GM12878 (cell line): ENCODE data around the gene SLC30A7.
"Not testable (repeated sequence)": the region's sequence is repeated elsewhere in the genome, so short reads cannot be mapped to it uniquely, and the experiment has no call there.

Experiments used
- POLR2AphosphoS5 ChIP-seq: IDR thresholded peaks from 2 replicates; pipeline ENCODE4 v1.6.1; 2011; ENCODE audit warnings: mild to moderate bottlenecking, low read length, inconsistent platforms
- TF ChIP-seq, protein P1 (sequence below): IDR thresholded peaks from 2 replicates; pipeline ENCODE4 v1.6.1; 2011; ENCODE audit warnings: low read depth, low read length, improper control_type of control experiment, borderline replicate concordance
- TF ChIP-seq, protein P2 (sequence below): fragments of 450-650 bp; IDR thresholded peaks from 2 replicates; pipeline ENCODE4 v1.6.1; 2016; ENCODE audit warnings: mild to moderate bottlenecking

DNA sequence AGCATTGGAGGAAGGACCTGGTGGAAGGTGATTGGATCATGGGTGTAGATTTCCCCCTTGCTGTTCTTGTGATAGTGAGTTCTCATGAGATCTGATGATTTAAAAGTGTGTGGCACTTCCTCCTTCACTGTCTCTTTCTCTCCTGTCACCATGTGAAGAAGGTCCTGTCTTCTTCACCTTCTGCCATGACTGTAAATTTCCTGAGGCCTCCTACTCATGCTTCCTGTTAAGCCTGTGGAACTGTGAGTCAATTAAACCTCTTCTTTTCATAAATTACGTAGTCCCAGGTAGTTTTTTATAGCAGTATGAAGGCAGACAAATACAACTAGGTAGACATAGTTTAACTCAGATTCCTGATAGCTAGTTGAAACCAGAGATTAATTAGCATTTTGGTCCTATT lies 57.1 kb downstream of the SLC30A7 start:
- TF ChIP-seq, protein P1, sequence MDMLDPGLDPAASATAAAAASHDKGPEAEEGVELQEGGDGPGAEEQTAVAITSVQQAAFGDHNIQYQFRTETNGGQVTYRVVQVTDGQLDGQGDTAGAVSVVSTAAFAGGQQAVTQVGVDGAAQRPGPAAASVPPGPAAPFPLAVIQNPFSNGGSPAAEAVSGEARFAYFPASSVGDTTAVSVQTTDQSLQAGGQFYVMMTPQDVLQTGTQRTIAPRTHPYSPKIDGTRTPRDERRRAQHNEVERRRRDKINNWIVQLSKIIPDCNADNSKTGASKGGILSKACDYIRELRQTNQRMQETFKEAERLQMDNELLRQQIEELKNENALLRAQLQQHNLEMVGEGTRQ: not testable (repeated sequence)
- TF ChIP-seq POLR2AphosphoS5: not testable (repeated sequence)
- TF ChIP-seq, protein P2, sequence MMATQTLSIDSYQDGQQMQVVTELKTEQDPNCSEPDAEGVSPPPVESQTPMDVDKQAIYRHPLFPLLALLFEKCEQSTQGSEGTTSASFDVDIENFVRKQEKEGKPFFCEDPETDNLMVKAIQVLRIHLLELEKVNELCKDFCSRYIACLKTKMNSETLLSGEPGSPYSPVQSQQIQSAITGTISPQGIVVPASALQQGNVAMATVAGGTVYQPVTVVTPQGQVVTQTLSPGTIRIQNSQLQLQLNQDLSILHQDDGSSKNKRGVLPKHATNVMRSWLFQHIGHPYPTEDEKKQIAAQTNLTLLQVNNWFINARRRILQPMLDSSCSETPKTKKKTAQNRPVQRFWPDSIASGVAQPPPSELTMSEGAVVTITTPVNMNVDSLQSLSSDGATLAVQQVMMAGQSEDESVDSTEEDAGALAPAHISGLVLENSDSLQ: not testable (repeated sequence)
